HEK293 (cell line): ENCODE data around the gene TYW1B.

Source experiments
- CTCF ChIA-PET: fragments of 350-600 bp; formaldehyde crosslinking; extraction: SDS; loops from one replicate; lab custom pipeline; 2021; ENCODE audit warnings: antibody characterized with exemption; lab: Yijun Ruan, JAX
- POLR2A ChIA-PET: fragments of 300-600 bp; formaldehyde crosslinking; extraction: SDS; loops from one replicate; lab custom pipeline; 2020; ENCODE audit warnings: antibody characterized with exemption, inconsistent platforms; lab: Yijun Ruan, JAX
- H3K27ac ChIP-seq: fragments of 200-500 bp; sonication (Bioruptor generic); 2 replicates; pipeline ENCODE4 v1.5.1; 2014; ENCODE audit warnings: low read depth, low read length, control low read depth, inconsistent platforms; ENCODE audit errors: extremely low read depth
- H3K36me3 ChIP-seq, 2 experiments: fragments of 200-500 bp in 1 of 2; sonication (Bioruptor generic) in 1 of 2; 1 replicate in 1 of 2; 2 replicates in 1 of 2; pipeline ENCODE4 v1.5.1; 2014 to 2017; ENCODE audit warnings: inconsistent platforms in 2 of 2, low read length in 2 of 2; ENCODE audit not compliant: control insufficient read depth in 2 of 2, insufficient read depth in 1 of 2
- H3K4me1 ChIP-seq: fragments of 200-500 bp; sonication (Bioruptor generic); 2 replicates; pipeline ENCODE4 v1.5.1; 2014; ENCODE audit warnings: mild to moderate bottlenecking, low read length, inconsistent platforms; ENCODE audit not compliant: control insufficient read depth, insufficient read depth
- H3K4me3 ChIP-seq: 2 replicates; pipeline ENCODE4 v1.5.1; 2011; ENCODE audit warnings: low read depth, mild to moderate bottlenecking, control low read depth, low read length, moderate library complexity
- H3K9me3 ChIP-seq: fragments of 200-500 bp; sonication (Bioruptor generic); 2 replicates; pipeline ENCODE4 v1.5.1; 2014; ENCODE audit warnings: low read depth, low read length, inconsistent platforms; ENCODE audit not compliant: control insufficient read depth, insufficient read depth
- CTCF ChIP-seq: fragments of 450-650 bp; formaldehyde crosslinking; IDR thresholded peaks from 2 replicates; pipeline ENCODE4 v1.5.1; 2016; ENCODE audit warnings: missing biosample characterization, missing genetic modification characterization
- GLI4 ChIP-seq: fragments of 450-650 bp; formaldehyde crosslinking; IDR thresholded peaks from 2 replicates; pipeline ENCODE4 v1.5.1; 2016; ENCODE audit warnings: missing biosample characterization, missing genetic modification characterization
- HIC1 ChIP-seq: fragments of 450-650 bp; formaldehyde crosslinking; IDR thresholded peaks from 2 replicates; pipeline ENCODE4 v1.5.1; 2016; ENCODE audit warnings: missing biosample characterization, missing genetic modification characterization
- TCF7L2 ChIP-seq: IDR thresholded peaks from 2 replicates; pipeline ENCODE4 v1.6.1; 2011; ENCODE audit warnings: low read depth, mild to moderate bottlenecking, inconsistent platforms, low read length, moderate library complexity, borderline replicate concordance
- ZBTB11 ChIP-seq: fragments of 450-650 bp; formaldehyde crosslinking; conservative IDR thresholded peaks from 2 replicates; pipeline ENCODE4 v1.5.1; 2016; ENCODE audit warnings: low read depth, missing biosample characterization, missing genetic modification characterization
- ZBTB44 ChIP-seq: fragments of 450-650 bp; IDR thresholded peaks from 2 replicates; pipeline ENCODE4 v1.5.1; 2018; ENCODE audit warnings: missing biosample characterization, mild to moderate bottlenecking, missing genetic modification characterization
- ZBTB6 ChIP-seq: fragments of 450-650 bp; formaldehyde crosslinking; IDR thresholded peaks from 2 replicates; pipeline ENCODE4 v1.5.1; 2017; ENCODE audit warnings: missing biosample characterization, missing genetic modification characterization
- ZIC2 ChIP-seq: fragments of 450-650 bp; formaldehyde crosslinking; IDR thresholded peaks from 2 replicates; pipeline ENCODE4 v1.5.1; 2016; ENCODE audit warnings: missing biosample characterization, missing genetic modification characterization
- ZNF16 ChIP-seq: fragments of 450-650 bp; formaldehyde crosslinking; IDR thresholded peaks from 2 replicates; pipeline ENCODE4 v1.5.1; 2016; ENCODE audit warnings: low read depth, missing biosample characterization, missing genetic modification characterization
- ZNF221 ChIP-seq: fragments of 450-650 bp; formaldehyde crosslinking; IDR thresholded peaks from 2 replicates; pipeline ENCODE4 v1.5.1; 2017; ENCODE audit warnings: missing biosample characterization, missing genetic modification characterization, borderline replicate concordance
- ZNF223 ChIP-seq: fragments of 450-650 bp; formaldehyde crosslinking; IDR thresholded peaks from 2 replicates; pipeline ENCODE4 v1.5.1; 2016; ENCODE audit warnings: missing biosample characterization, missing genetic modification characterization
- ZNF398 ChIP-seq: fragments of 450-650 bp; formaldehyde crosslinking; IDR thresholded peaks from 2 replicates; pipeline ENCODE4 v1.5.1; 2017; ENCODE audit warnings: missing biosample characterization, missing genetic modification characterization
- ZNF513 ChIP-seq: fragments of 450-650 bp; IDR thresholded peaks from 2 replicates; pipeline ENCODE4 v1.5.1; 2018; ENCODE audit warnings: missing biosample characterization, missing genetic modification characterization
- ZNF514 ChIP-seq: fragments of 450-650 bp; formaldehyde crosslinking; IDR thresholded peaks from 2 replicates; pipeline ENCODE4 v1.5.1; 2016; ENCODE audit warnings: missing biosample characterization, missing genetic modification characterization
- ZNF521 ChIP-seq: fragments of 450-650 bp; formaldehyde crosslinking; IDR thresholded peaks from 2 replicates; pipeline ENCODE4 v1.5.1; 2017; ENCODE audit warnings: missing biosample characterization, mild to moderate bottlenecking, missing genetic modification characterization
- ZNF596 ChIP-seq: fragments of 450-650 bp; IDR thresholded peaks from 2 replicates; pipeline ENCODE4 v1.5.0; 2018; ENCODE audit warnings: missing biosample characterization, mild to moderate bottlenecking, missing genetic modification characterization, moderate library complexity
- ZNF704 ChIP-seq: fragments of 450-650 bp; formaldehyde crosslinking; IDR thresholded peaks from 2 replicates; pipeline ENCODE4 v1.5.1; 2016; ENCODE audit warnings: missing biosample characterization, missing genetic modification characterization
- ZNF791 ChIP-seq: fragments of 450-650 bp; formaldehyde crosslinking; IDR thresholded peaks from 2 replicates; pipeline ENCODE4 v1.5.1; 2016; ENCODE audit warnings: missing biosample characterization, missing genetic modification characterization
- ZNF830 ChIP-seq: fragments of 450-650 bp; IDR thresholded peaks from 2 replicates; pipeline ENCODE4 v1.5.0; 2018; ENCODE audit warnings: missing biosample characterization, missing genetic modification characterization, low read depth, mild to moderate bottlenecking, moderate library complexity

Gene TYW1B

GRCh38 chr7:72710983-72711382 is 117.0 kb downstream of the TYW1B start:
- Histone ChIP-seq H3K4me1 (no peaks in the 10 kb centered on the region), H3K9me3 (no peaks in the 10 kb centered on the region), H3K36me3 (no peaks in the 10 kb centered on the region), H3K4me3 (no peak overlapping the region), H3K27ac (0 out of 2 replicates have a peak overlapping the region, but pooled peaks have one; percentile 1)
- no peak for TF ChIP-seq ZBTB6
- TF ChIP-seq ZNF513 (tag by site-specific recombination), result no peak
- TF ChIP-seq ZIC2 (tag by site-specific recombination), result no peak
- no peak for TF ChIP-seq ZNF398 (tag by site-specific recombination)
- TF ChIP-seq HIC1 (tag by site-specific recombination), result no peak
- no peak for TF ChIP-seq ZNF830 (tag by site-specific recombination)
- no peak for TF ChIP-seq ZNF704 (tag by site-specific recombination)
- TF ChIP-seq ZNF791 (tag by site-specific recombination), result no peak
- TF ChIP-seq ZNF596 (tag by site-specific recombination), result no peak
- TF ChIP-seq ZNF514 (tag by site-specific recombination), result no peak
- no peak for TF ChIP-seq GLI4 (tag by site-specific recombination)
- no peak for TF ChIP-seq TCF7L2
- no peak for TF ChIP-seq ZNF221 (tag by site-specific recombination)
- ChIA-PET CTCF (no interaction called here), POLR2A (no interaction called here)

GRCh38 chr7:72709909-72710308 is 118.1 kb downstream of the TYW1B start:
- H3K4me3 ChIP-seq, result no peak overlapping the region
- no peaks in the 10 kb centered on the region for H3K36me3 ChIP-seq
- ChIA-PET CTCF (no interaction called here), POLR2A (no interaction called here)
- H3K4me1 ChIP-seq, result no peaks in the 10 kb centered on the region
- no peak for TF ChIP-seq ZNF16 (tag by site-specific recombination)
- no peak for TF ChIP-seq CTCF
- no peak for TF ChIP-seq ZBTB44
- no peak for TF ChIP-seq ZBTB11 (tag by site-specific recombination)
- TF ChIP-seq ZNF223, result no peak
- no peak for TF ChIP-seq ZNF521 (tag by site-specific recombination)
- no peak overlapping the region for H3K27ac ChIP-seq
- no peaks in the 10 kb centered on the region for H3K9me3 ChIP-seq
